ENCODE measurements around the gene PRPSAP1.

- no peak for TF ChIP-seq CTCF (IDR thresholded peaks at IDR 0.05)
- TF ChIP-seq POLR2AphosphoS5 (IDR thresholded peaks at IDR 0.05): no peak
- no peak for TF ChIP-seq EP300 (IDR thresholded peaks at IDR 0.05)
- TF ChIP-seq POLR2A (IDR thresholded peaks at IDR 0.05): no peak
Measured at GRCh38 chr17:76391200-76391715, 37.5 kb upstream of the PRPSAP1 start.

Data from sigmoid colon (tissue), 4 donors.